Erythroblast (primary cell): ENCODE measurements around the gene HBE1.

ENCODE experiments used
- DNase-seq, 2 experiments: peaks; one replicate each; lab custom pipeline; 2025; lab: John Stamatoyannopoulos, UW
- GATA1 ChIP-seq: IDR thresholded peaks from 2 replicates; pipeline ENCODE4 v1.6.1; 2011; ENCODE audit warnings: low read depth, mild to moderate bottlenecking, control low read depth, low read length, moderate library complexity
- POLR2A ChIP-seq: IDR thresholded peaks from 2 replicates; pipeline ENCODE4 v1.6.1; 2011; ENCODE audit warnings: mild to moderate bottlenecking, low read length

HBE1 gene

DNA sequence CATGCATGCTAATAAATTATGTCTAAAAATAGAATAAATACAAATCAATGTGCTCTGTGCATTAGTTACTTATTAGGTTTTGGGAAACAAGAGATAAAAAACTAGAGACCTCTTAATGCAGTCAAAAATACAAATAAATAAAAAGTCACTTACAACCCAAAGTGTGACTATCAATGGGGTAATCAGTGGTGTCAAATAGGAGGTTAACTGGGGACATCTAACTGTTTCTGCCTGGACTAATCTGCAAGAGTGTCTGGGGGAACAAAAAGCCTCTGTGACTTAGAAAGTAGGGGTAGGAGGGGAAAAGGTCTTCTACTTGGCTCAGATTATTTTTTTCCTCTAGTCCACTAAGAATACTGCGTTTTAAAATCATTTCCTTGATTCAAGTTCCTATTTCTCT, 42.1 kb downstream of the HBE1 start:
- DNase-seq = peak in 1 of 2 experiments; percentile 65
- TF ChIP-seq GATA1 = no peak
- TF ChIP-seq POLR2A = no peak

- peak in 1 of 2 experiments; percentile 71 for DNase-seq
- peak; percentile 100 for TF ChIP-seq POLR2A
- no peak for TF ChIP-seq GATA1
Measured at GRCh38 chr11:5226732-5227310, 42.9 kb downstream of the HBE1 start, which contains the start of gene HBB. TSS of gene HBB (minus strand) at chr11:5227071. CDS start at chr11:5227021, 50 bp downstream.

- TF ChIP-seq POLR2A (no peak), GATA1 (peak; percentile 35)
- DNase-seq = peak; percentile 89 to 96
Measured at GRCh38 chr11:5225480-5225871, 44.3 kb downstream of the HBE1 start.

- TF ChIP-seq POLR2A (peak; percentile 96), GATA1 (no peak)
- peak; percentile 54 to 60 for DNase-seq
Measured at GRCh38 chr11:5224538-5225479, 44.9 kb downstream of the HBE1 start.

DNA sequence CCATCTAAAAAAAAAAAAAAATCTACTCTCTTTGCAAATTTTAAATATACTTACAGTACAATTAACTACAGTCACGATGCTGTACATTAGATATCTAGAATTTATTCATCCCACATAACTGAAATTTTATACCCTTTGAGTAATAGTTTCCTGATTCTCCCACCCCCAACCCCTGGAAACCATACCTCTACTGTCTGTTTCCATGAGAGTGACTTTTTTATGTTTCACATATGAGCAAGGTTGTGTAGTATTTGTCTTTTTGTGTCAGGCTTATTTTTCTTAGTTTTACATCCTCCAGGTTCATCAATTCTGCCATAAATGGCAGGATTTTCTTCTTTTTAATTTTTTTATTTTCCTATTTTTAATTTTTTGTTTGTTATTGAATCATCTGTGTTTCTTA, 46.1 kb downstream of the HBE1 start:
- no peak for DNase-seq
- TF ChIP-seq GATA1 = no peak
- TF ChIP-seq POLR2A = peak; percentile 12

- DNase-seq = no peak
- TF ChIP-seq POLR2A (peak; percentile 53), GATA1 (no peak)
Measured at GRCh38 chr11:5223146-5223545, 46.6 kb downstream of the HBE1 start.
